ENCODE measurements around the gene CD99L2.

DNA sequence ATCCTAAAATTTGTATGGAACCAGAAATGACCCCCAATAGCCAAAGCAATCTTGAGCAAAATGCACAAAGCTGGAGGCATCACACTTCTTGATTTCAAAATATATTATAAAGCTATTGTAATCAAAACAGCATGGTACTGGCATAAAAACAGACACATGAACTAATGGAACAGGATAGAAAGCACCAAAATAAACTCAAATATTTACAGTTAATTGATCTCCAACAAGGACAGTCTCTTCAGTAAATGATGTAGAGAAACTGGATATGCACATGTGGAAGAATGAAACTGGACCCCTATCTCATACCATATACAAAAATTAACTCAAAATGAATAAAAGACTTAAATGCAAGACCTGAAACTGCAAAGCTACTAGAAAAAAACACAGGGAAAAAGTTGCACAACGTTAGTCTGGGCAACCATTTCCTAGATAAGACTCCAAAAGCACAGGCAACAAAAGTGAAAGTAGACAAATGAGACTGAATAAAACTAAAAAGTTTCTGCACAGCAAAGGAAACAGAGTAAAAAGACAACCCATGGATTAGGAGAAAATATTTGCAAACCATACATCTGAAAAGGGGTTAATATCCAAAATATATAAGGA, 64.9 kb downstream of the CD99L2 start:
- TF ChIP-seq, protein P1, sequence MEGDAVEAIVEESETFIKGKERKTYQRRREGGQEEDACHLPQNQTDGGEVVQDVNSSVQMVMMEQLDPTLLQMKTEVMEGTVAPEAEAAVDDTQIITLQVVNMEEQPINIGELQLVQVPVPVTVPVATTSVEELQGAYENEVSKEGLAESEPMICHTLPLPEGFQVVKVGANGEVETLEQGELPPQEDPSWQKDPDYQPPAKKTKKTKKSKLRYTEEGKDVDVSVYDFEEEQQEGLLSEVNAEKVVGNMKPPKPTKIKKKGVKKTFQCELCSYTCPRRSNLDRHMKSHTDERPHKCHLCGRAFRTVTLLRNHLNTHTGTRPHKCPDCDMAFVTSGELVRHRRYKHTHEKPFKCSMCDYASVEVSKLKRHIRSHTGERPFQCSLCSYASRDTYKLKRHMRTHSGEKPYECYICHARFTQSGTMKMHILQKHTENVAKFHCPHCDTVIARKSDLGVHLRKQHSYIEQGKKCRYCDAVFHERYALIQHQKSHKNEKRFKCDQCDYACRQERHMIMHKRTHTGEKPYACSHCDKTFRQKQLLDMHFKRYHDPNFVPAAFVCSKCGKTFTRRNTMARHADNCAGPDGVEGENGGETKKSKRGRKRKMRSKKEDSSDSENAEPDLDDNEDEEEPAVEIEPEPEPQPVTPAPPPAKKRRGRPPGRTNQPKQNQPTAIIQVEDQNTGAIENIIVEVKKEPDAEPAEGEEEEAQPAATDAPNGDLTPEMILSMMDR (IDR thresholded peaks at IDR 0.05) = no peak
- no peak for TF ChIP-seq POLR2A (IDR thresholded peaks at IDR 0.05)
- no peak for TF ChIP-seq EP300 (IDR thresholded peaks at IDR 0.05; ENCODE audit: low read depth)
